ENCODE results near the gene CD63. TPM values are rescaled to one million over a fixed set of nuclear protein-coding genes. Genes with fewer than 3 reads are reported as not detected.

The CD63 gene
- total and polyA plus RNA-seq, 2 experiments from 2014 or later: 1,401 to 2,624 TPM

DNA sequence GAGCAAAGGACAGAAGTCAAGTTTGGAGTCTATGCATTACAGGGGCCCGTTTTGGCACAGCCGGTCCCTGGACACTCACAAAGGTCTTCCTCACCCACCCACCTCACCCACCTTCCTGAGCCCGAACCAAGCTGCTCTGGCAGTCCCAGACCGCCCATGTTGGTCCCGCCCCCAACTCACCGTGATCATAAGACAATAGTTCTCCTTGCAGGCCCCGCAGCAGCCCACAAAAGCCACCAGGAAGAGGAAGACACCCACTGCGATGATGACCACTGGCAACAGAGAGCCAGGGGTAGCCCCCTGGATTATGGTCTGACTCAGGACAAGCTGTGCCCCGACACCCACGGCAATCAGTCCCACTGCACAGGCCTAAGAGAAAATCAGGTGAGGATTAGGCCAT is 1.8 kb downstream of the CD63 start:
- Histone ChIP-seq H3K27me3 (no peaks in the 10 kb centered on the region), H3K4me2 (peak overlapping the region; percentile 81), H3K79me2 (peaks cover 54% of the 10 kb centered on the region), H3K9me2 (replicated peaks; ENCODE audit: insufficient read depth) (no peaks in the 10 kb centered on the region), H3K36me3 (replicated peaks; ENCODE audit: insufficient read depth, low read depth) (no peaks in the 10 kb centered on the region), H3K4me3 (peak overlapping the region; percentile 97), H3K4me1 (ENCODE audit: insufficient read depth) (peaks cover 27% of the 10 kb centered on the region), H3K9me3 (ENCODE audit: low read depth) (no peaks in the 10 kb centered on the region), H4K20me1 (ENCODE audit: insufficient read depth, poor library complexity, severe bottlenecking) (peaks cover 26% of the 10 kb centered on the region), H3K27ac (peak overlapping the region; percentile 99), H2AFZ (no peak overlapping the region)
- TF ChIP-seq, protein P1, sequence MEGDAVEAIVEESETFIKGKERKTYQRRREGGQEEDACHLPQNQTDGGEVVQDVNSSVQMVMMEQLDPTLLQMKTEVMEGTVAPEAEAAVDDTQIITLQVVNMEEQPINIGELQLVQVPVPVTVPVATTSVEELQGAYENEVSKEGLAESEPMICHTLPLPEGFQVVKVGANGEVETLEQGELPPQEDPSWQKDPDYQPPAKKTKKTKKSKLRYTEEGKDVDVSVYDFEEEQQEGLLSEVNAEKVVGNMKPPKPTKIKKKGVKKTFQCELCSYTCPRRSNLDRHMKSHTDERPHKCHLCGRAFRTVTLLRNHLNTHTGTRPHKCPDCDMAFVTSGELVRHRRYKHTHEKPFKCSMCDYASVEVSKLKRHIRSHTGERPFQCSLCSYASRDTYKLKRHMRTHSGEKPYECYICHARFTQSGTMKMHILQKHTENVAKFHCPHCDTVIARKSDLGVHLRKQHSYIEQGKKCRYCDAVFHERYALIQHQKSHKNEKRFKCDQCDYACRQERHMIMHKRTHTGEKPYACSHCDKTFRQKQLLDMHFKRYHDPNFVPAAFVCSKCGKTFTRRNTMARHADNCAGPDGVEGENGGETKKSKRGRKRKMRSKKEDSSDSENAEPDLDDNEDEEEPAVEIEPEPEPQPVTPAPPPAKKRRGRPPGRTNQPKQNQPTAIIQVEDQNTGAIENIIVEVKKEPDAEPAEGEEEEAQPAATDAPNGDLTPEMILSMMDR (IDR thresholded peaks at IDR 0.05; ENCODE audit: poor library complexity): no peak
- TF ChIP-seq EZH2 (IDR thresholded peaks at IDR 0.05; ENCODE audit: borderline replicate concordance) (no peak), EZH2phosphoT487 (IDR thresholded peaks at IDR 0.05; ENCODE audit: low read depth, severe bottlenecking, unreplicated experiment) (no peak)
- DNase-seq (ENCODE audit: low spot score): no peak
- WGBS (ENCODE audit: low lambda C conversion rate, missing lambda C conversion rate): 41% methylated on average over 8 of the region's 10 CpGs

DNA sequence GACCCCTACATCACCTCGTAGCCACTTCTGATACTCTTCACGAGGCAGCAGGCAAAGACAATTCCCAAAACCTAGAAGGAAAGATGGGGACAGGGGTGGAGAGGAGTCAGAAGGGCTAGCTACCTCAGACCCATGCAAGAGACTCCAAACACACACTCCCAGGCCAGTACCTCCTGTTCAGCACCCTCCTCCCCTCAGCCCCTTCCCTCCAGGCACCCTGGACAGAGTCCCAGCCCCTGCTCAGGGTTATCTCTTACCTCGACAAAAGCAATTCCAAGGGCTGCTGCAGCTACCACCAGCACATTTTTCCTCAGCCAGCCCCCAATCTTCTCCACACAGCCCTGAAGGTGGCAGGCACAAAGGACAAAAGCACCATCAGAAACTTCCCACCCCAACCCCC is 3.3 kb downstream of the CD63 start:
- peak overlapping the region; percentile 81 for H3K4me2 ChIP-seq
- H3K9me2 ChIP-seq (replicated peaks; ENCODE audit: insufficient read depth): no peaks in the 10 kb centered on the region
- H3K27ac ChIP-seq: no peak overlapping the region
- H2AFZ ChIP-seq: no peak overlapping the region
- peaks cover 18% of the 10 kb centered on the region for H3K4me1 ChIP-seq (ENCODE audit: insufficient read depth)
- H4K20me1 ChIP-seq (ENCODE audit: insufficient read depth, poor library complexity, severe bottlenecking): peaks cover 26% of the 10 kb centered on the region
- 67% methylated on average over 3 of the region's 3 CpGs for WGBS (ENCODE audit: low lambda C conversion rate, missing lambda C conversion rate)
- no peak overlapping the region for H3K4me3 ChIP-seq
- TF ChIP-seq EZH2phosphoT487 (IDR thresholded peaks at IDR 0.05; ENCODE audit: low read depth, severe bottlenecking, unreplicated experiment) (no peak), EZH2 (IDR thresholded peaks at IDR 0.05; ENCODE audit: borderline replicate concordance) (no peak)
- TF ChIP-seq, protein P1 (IDR thresholded peaks at IDR 0.05; ENCODE audit: poor library complexity): no peak
- no peaks in the 10 kb centered on the region for H3K9me3 ChIP-seq (ENCODE audit: low read depth)
- peaks cover 42% of the 10 kb centered on the region for H3K79me2 ChIP-seq
- no peaks in the 10 kb centered on the region for H3K36me3 ChIP-seq (replicated peaks; ENCODE audit: insufficient read depth, low read depth)
- DNase-seq (ENCODE audit: low spot score): no peak
- H3K27me3 ChIP-seq: no peaks in the 10 kb centered on the region

DNA sequence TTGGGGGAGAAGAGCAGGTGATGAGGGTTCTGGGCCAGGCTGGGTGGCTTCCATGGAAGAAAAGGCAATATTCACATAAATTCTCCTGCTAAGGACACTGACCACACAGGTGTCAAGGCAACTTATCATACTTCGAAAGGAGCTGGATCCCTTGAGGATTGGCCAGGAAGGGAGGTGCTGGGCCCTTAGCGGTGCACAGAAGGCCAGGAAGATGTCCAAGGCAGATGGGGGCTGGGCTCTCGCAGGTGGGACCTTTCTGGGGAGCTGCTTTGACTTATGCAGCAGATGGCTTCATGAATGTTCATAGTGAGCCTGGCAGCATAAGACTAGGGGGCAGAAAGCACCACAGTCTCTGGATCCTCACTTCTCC is 3.9 kb downstream of the CD63 start:
- Histone ChIP-seq H3K4me2 (no peak overlapping the region), H3K9me3 (ENCODE audit: low read depth) (no peaks in the 10 kb centered on the region), H3K27me3 (no peaks in the 10 kb centered on the region), H3K79me2 (peaks cover 40% of the 10 kb centered on the region), H3K4me1 (ENCODE audit: insufficient read depth) (peaks cover 15% of the 10 kb centered on the region), H3K4me3 (no peak overlapping the region), H4K20me1 (ENCODE audit: insufficient read depth, poor library complexity, severe bottlenecking) (peaks cover 26% of the 10 kb centered on the region), H3K9me2 (replicated peaks; ENCODE audit: insufficient read depth) (no peaks in the 10 kb centered on the region), H3K36me3 (replicated peaks; ENCODE audit: insufficient read depth, low read depth) (no peaks in the 10 kb centered on the region), H2AFZ (no peak overlapping the region), H3K27ac (no peak overlapping the region)
- no peak for DNase-seq (ENCODE audit: low spot score)
- TF ChIP-seq EZH2phosphoT487 (IDR thresholded peaks at IDR 0.05; ENCODE audit: low read depth, severe bottlenecking, unreplicated experiment) (no peak), EZH2 (IDR thresholded peaks at IDR 0.05; ENCODE audit: borderline replicate concordance) (no peak)
- TF ChIP-seq, protein P1 (IDR thresholded peaks at IDR 0.05; ENCODE audit: poor library complexity): no peak
- 84% methylated on average over 3 of the region's 3 CpGs for whole genome bisulfite sequencing (ENCODE audit: low lambda C conversion rate, missing lambda C conversion rate)

Measured in hepatocyte (in vitro differentiated cells).